Caco-2 (cell line): Measurements from ENCODE around the gene PYGO2. TPM values are rescaled to one million over a fixed set of nuclear protein-coding genes. Genes with fewer than 3 reads are reported as not detected.
"Not testable (repeated sequence)": the region's sequence is repeated elsewhere in the genome, so short reads cannot be mapped to it uniquely, and the experiment has no call there.

Source experiments
- BruUV-seq: library from RNA; stranded (reverse); fragments of 400-500 nt; replicated peaks from 2 replicates; lab custom pipeline; 2021; lab: Mats Ljungman, UMichigan
- CTCF ChIA-PET: fragments of 300-600 bp; sonication (Branson Sonifier 250); formaldehyde crosslinking; loops from one replicate; lab custom pipeline; 2022; ENCODE audit warnings: antibody characterized with exemption; lab: Charles Lee
- POLR2A ChIA-PET: fragments of 300-600 bp; sonication (Branson Sonifier 250); formaldehyde crosslinking; loops from one replicate; lab custom pipeline; 2022; ENCODE audit warnings: antibody characterized with exemption; lab: Charles Lee
- DNase-seq, 2 experiments: peaks; one replicate each; pipeline versions ENCODE4 v3.0.0 to v3.0.0-alpha.2; 2020 to 2022
- H3K27me3 ChIP-seq: replicated peaks from 2 replicates; pipeline ENCODE4 v1.6.0; 2011; ENCODE audit warnings: low read length; ENCODE audit not compliant: control insufficient read depth, insufficient read depth
- H3K36me3 ChIP-seq: 2 replicates; pipeline ENCODE4 v1.5.1; 2011; ENCODE audit warnings: low read length; ENCODE audit not compliant: control insufficient read depth, insufficient read depth
- H3K4me1 ChIP-seq: fragments of 250-450 bp; sonication (Bioruptor Pico); 2 replicates; pipeline ENCODE4 v1.5.1; 2020; ENCODE audit warnings: mild to moderate bottlenecking
- H3K4me3 ChIP-seq: 2 replicates; pipeline ENCODE4 v1.5.1; 2011; ENCODE audit warnings: low read depth, mild to moderate bottlenecking, control low read depth, low read length
- H3K9me3 ChIP-seq: fragments of 250-450 bp; sonication (Bioruptor Pico); 2 replicates; pipeline ENCODE4 v1.5.1; 2020; ENCODE audit warnings: mild to moderate bottlenecking, moderate library complexity
- H3K27ac Mint-ChIP-seq: one replicate; pipeline ENCODE4 v1.8.0; 2022; ENCODE audit warnings: mixed read lengths; ENCODE audit not compliant: unreplicated experiment
- H3K27me3 Mint-ChIP-seq: one replicate; pipeline ENCODE4 v1.8.0; 2022; ENCODE audit warnings: mixed read lengths; ENCODE audit not compliant: insufficient read depth, unreplicated experiment
- H3K36me3 Mint-ChIP-seq: one replicate; pipeline ENCODE4 v1.8.0; 2022; ENCODE audit warnings: mild to moderate bottlenecking, mixed read lengths; ENCODE audit not compliant: insufficient read depth, unreplicated experiment
- H3K4me1 Mint-ChIP-seq: one replicate; pipeline ENCODE4 v1.8.0; 2022; ENCODE audit warnings: low read depth, mixed read lengths; ENCODE audit not compliant: unreplicated experiment
- H3K4me3 Mint-ChIP-seq: one replicate; pipeline ENCODE4 v1.8.0; 2022; ENCODE audit warnings: mild to moderate bottlenecking, moderate library complexity, mixed read lengths; ENCODE audit not compliant: unreplicated experiment
- H3K9me3 Mint-ChIP-seq: one replicate; pipeline ENCODE4 v1.8.0; 2022; ENCODE audit warnings: mixed read lengths; ENCODE audit not compliant: unreplicated experiment
- CTCF ChIP-seq, 2 experiments: fragments of 200-600 bp in 1 of 2; IDR thresholded peaks; 1 replicate in 1 of 2; 2 replicates in 1 of 2; pipeline versions ENCODE4 v1.5.1 to v1.8.0; 2011 to 2022; ENCODE audit warnings: antibody characterized with exemption in 1 of 2, control low read depth in 1 of 2, inconsistent platforms in 1 of 2, low read depth in 1 of 2, low read length in 1 of 2, mild to moderate bottlenecking in 1 of 2, moderate library complexity in 1 of 2; ENCODE audit not compliant: insufficient read depth in 1 of 2, severe bottlenecking in 1 of 2, unreplicated experiment in 1 of 2
- intact Hi-C: fragments of 100-400 bp; cut with micrococcal nuclease; formaldehyde crosslinking; loops from one replicate; pipeline ENCODE4 v1.10.0; 2022; ENCODE audit not compliant: unreplicated experiment
- microRNA-seq: library from miRNA; unstranded; fragments of <30 nt; microRNA quantifications from one replicate; pipeline ENCODE4 v1.2.0, GENCODE V29; 2022
- total RNA-seq: library from RNA; stranded (reverse); gene quantifications from 2 replicates; pipeline ENCODE4 v1.2.3, GENCODE V29; 2022

Gene PYGO2
- total RNA-seq, 1 experiment from 2014 or later, result 34.9 TPM

GRCh38 chr1:154910851-154911250, 50.7 kb downstream of the PYGO2 start:
- CTCF ChIA-PET, result no interaction called here
- H3K4me1 Mint-ChIP-seq, result no peaks in the 10 kb centered on the region

DNA sequence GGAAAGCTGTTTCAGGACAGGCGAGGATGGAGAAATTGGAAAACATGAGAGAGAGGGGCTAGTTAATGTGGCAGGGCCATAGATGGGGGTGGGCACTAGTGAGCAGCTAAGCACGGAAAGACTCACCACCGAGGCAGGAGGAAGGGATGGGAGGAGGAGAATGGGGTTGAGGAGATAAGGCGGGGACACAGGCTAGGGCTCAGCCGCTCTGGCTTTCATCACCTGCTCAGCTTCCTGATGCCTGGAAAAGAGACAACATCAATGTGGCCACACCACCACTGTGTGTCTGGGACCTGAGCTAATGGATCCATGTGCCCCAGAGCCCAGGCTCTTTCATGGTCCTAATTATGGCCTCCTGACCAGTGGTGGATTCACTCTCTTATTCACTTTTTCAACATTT, 52.6 kb downstream of the PYGO2 start:
- Mint-ChIP-seq H3K36me3 (no peaks in the 10 kb centered on the region), H3K27me3 (peaks cover 2% of the 10 kb centered on the region), H3K4me3 (no peak overlapping the region), H3K4me1 (no peaks in the 10 kb centered on the region), H3K9me3 (peaks cover 24% of the 10 kb centered on the region), H3K27ac (no peak overlapping the region)
- TF ChIP-seq CTCF (IDR thresholded peaks at IDR 0.05; ENCODE audit: insufficient read depth in 1 of 2, low read depth in 1 of 2, low read length in 1 of 2, severe bottlenecking in 1 of 2, unreplicated experiment in 1 of 2), result no peak
- intact Hi-C loops, result no loop called here
- Histone ChIP-seq H3K4me3 (no peak overlapping the region), H3K4me1 (no peaks in the 10 kb centered on the region), H3K36me3 (no peaks in the 10 kb centered on the region), H3K9me3 (no peaks in the 10 kb centered on the region), H3K27me3 (no peaks in the 10 kb centered on the region)
- ChIA-PET CTCF (no interaction called here), POLR2A (no interaction called here)
- no peak for DNase-seq
- BruUV-seq, result no TSS peak

More at GRCh38 chr1:154910851-154911250, 50.7 kb downstream of the PYGO2 start:
- no peak overlapping the region for H3K4me3 ChIP-seq
- H3K27me3 Mint-ChIP-seq, result peaks cover 2% of the 10 kb centered on the region
- no peaks in the 10 kb centered on the region for H3K27me3 ChIP-seq
- H3K4me3 Mint-ChIP-seq, result no peak overlapping the region
- H3K4me1 ChIP-seq, result no peaks in the 10 kb centered on the region
- no peaks in the 10 kb centered on the region for H3K9me3 ChIP-seq
- POLR2A ChIA-PET, result no interaction called here
- H3K9me3 Mint-ChIP-seq, result peaks cover 24% of the 10 kb centered on the region
- no peak overlapping the region for H3K27ac Mint-ChIP-seq
- TF ChIP-seq CTCF (IDR thresholded peaks at IDR 0.05; ENCODE audit: insufficient read depth in 1 of 2, low read depth in 1 of 2, low read length in 1 of 2, severe bottlenecking in 1 of 2, unreplicated experiment in 1 of 2), result no peak
- no peak for DNase-seq
- no peaks in the 10 kb centered on the region for H3K36me3 ChIP-seq
- no TSS peak for BruUV-seq
- intact Hi-C loops, result no loop called here
- no peaks in the 10 kb centered on the region for H3K36me3 Mint-ChIP-seq

DNA sequence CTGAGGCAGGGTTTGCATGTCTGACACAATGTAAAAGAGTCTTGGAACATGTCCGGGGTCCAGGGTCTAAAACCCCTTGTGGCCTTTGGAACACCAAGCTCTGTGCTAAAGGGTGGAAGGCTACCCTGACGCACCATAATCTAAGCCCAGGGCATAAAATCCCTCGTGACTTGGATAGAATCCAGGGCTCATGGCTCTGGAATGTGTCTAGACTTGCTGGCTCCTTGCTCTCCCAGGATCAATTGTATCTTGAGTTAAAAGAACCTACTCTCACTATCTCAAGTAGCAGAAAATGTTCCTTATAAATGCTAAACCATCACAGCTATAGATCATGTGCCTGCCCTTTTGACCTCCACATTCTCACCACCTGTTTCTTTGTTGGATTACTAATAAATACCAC, 53.5 kb downstream of the PYGO2 start:
- DNase-seq, H3K27me3 Mint-ChIP-seq, H3K9me3 ChIP-seq, H3K27ac Mint-ChIP-seq, H3K4me3 Mint-ChIP-seq, H3K36me3 Mint-ChIP-seq, intact Hi-C loops, H3K36me3 ChIP-seq, BruUV-seq, H3K4me3 ChIP-seq, H3K4me1 ChIP-seq, H3K4me1 Mint-ChIP-seq, CTCF ChIA-PET, H3K27me3 ChIP-seq: not testable (repeated sequence)
- H3K9me3 Mint-ChIP-seq, result peaks cover 24% of the 10 kb centered on the region
- POLR2A ChIA-PET, result interaction anchor here (0.6 kb wide), 1 partner anchor 22 kb away, joined by 4 read pairs; no protein-coding TSS in a partner anchor

Small RNA genes lying within 50 kb of the gene (microRNA-seq; reads per million reads assigned to microRNA genes)
- gene MIR4258, result not detected

Other genes with a start within 250 kb of the PYGO2 start
- 0.05 TPM in 1 of 2 replicates, not detected in the other for gene KCNN3, start 91.5 kb downstream of the PYGO2 start, total RNA-seq
- 25.1 and 25.2 TPM in 2 replicates for gene PMVK, start 25.1 kb downstream of the PYGO2 start, total RNA-seq
- 24.0 and 24.6 TPM in 2 replicates for gene PBXIP1, start 5.7 kb downstream of the PYGO2 start, total RNA-seq
- 58.0 and 59.6 TPM in 2 replicates for gene SHC1, start 9.0 kb upstream of the PYGO2 start, total RNA-seq
- gene CKS1B, start 12.9 kb upstream of the PYGO2 start, total RNA-seq, result 243 and 259 TPM in 2 replicates
- gene FLAD1, start 21.6 kb upstream of the PYGO2 start, total RNA-seq, result 51.3 and 61.5 TPM in 2 replicates
- 0.50 and 0.53 TPM in 2 replicates for gene LENEP, start 31.8 kb upstream of the PYGO2 start, total RNA-seq
- gene ZBTB7B, start 41.0 kb upstream of the PYGO2 start, total RNA-seq, result 42.9 and 46.8 TPM in 2 replicates
- 0.26 and 0.61 TPM in 2 replicates for gene DCST2, start 72.0 kb upstream of the PYGO2 start, total RNA-seq
- 0.32 TPM in 1 of 2 replicates, not detected in the other for gene DCST1, start 72.0 kb upstream of the PYGO2 start, total RNA-seq
- gene ADAM15, start 89.5 kb upstream of the PYGO2 start, total RNA-seq, result 44.0 and 48.2 TPM in 2 replicates
- 13.8 and 16.0 TPM in 2 replicates for gene EFNA4, start 102.0 kb upstream of the PYGO2 start, total RNA-seq
- gene EFNA3, start 117.1 kb upstream of the PYGO2 start, total RNA-seq, result 3.4 and 3.5 TPM in 2 replicates
- gene EFNA1, start 166.1 kb upstream of the PYGO2 start, total RNA-seq, result 42.5 and 47.9 TPM in 2 replicates
- 38.4 and 43.6 TPM in 2 replicates for gene SLC50A1, start 174.1 kb upstream of the PYGO2 start, total RNA-seq
- gene DPM3, start 178.7 kb upstream of the PYGO2 start, total RNA-seq, result 27.8 and 30.7 TPM in 2 replicates
- gene KRTCAP2, start 211.5 kb upstream of the PYGO2 start, total RNA-seq, result 215 and 219 TPM in 2 replicates
- gene TRIM46, start 212.1 kb upstream of the PYGO2 start, total RNA-seq, result 0.11 TPM in 1 of 2 replicates, not detected in the other
- gene THBS3, start 246.1 kb upstream of the PYGO2 start, total RNA-seq, result 6.2 and 7.4 TPM in 2 replicates
- gene MTX1, start 246.9 kb upstream of the PYGO2 start, total RNA-seq, result 64.9 and 65.3 TPM in 2 replicates